ENCODE data around the gene NFIA. TPM values are rescaled to one million over a fixed set of nuclear protein-coding genes. Genes with fewer than 3 reads are reported as not detected.

NFIA gene
- total and polyA plus RNA-seq, 9 of the 15 experiments (the other 6 are each of a cell fraction or from before 2014, with no cell fraction given) = 5.3 to 24.9 (median 9.8) TPM

DNA sequence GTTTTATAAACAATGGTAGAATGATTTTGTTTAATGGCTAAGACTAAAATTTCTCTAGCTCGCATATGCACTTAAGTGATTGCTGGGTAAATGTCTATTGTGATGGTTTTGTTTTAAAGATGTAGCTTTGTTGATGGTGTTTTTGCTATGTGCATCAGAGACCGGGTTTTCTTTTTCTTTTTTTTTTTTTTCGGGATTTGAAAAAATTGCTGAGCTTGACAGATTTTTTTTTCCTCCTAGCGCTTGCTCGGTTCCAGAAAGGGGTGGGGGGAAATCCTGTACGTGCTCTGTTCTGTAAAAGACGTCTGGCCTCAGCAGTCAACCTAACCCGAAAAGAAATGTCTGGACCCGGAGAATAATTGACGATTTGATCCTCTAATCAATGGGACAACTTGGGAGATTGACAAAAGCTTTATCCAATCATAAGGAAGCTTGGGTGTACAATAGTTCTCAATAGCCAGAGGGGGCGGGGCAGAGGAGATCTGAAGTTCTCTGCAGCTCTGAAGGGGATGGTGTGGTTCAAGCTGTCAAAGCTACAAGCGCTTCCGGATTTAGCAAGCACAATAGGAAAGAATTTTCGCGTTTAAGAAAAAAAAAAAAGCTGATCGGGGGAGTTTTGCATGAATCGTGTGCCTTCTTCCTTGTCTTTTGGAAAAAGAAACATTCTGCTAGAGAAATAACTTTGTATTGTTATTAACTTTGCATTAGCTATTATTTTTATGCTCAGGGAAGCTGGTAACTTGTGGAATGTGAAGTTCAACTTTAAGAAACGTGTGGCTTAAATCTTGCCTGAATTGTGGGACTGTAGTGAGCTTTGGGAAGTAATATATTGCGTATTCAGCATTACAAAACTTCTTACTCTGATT lies 4.5 kb upstream of the NFIA start (continued):
- TF ChIP-seq, protein P1, sequence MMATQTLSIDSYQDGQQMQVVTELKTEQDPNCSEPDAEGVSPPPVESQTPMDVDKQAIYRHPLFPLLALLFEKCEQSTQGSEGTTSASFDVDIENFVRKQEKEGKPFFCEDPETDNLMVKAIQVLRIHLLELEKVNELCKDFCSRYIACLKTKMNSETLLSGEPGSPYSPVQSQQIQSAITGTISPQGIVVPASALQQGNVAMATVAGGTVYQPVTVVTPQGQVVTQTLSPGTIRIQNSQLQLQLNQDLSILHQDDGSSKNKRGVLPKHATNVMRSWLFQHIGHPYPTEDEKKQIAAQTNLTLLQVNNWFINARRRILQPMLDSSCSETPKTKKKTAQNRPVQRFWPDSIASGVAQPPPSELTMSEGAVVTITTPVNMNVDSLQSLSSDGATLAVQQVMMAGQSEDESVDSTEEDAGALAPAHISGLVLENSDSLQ (IDR thresholded peaks at IDR 0.05) = peak; percentile 99
- TF ChIP-seq PYGO2 (tag; IDR thresholded peaks at IDR 0.05) (no peak), POLR2B (IDR thresholded peaks at IDR 0.05; ENCODE audit: low read depth, partially characterized antibody) (no peak), POLR3A (IDR thresholded peaks at IDR 0.05; ENCODE audit: borderline replicate concordance, extremely low read depth, insufficient read depth, insufficient read length) (no peak), BRD4 (IDR thresholded peaks at IDR 0.05) (0 out of 2 replicates have a peak, but pooled peaks have one; percentile 9), NFATC3 (IDR thresholded peaks at IDR 0.05) (peak; percentile 60; the same call in 1 of the 2 replicates), ELF1 (tag; IDR thresholded peaks at IDR 0.05) (peak; percentile 28), PHF20 (IDR thresholded peaks at IDR 0.05; ENCODE audit: partially characterized antibody) (peak; percentile 3), LARP7 (IDR thresholded peaks at IDR 0.05) (0 out of 2 replicates have a peak, but pooled peaks have one; percentile 50), KDM2B (CRISPR knock-in tag; IDR thresholded peaks at IDR 0.05) (no peak), DNMT1 (IDR thresholded peaks at IDR 0.05) (no peak)
- TF ChIP-seq, protein P2, sequence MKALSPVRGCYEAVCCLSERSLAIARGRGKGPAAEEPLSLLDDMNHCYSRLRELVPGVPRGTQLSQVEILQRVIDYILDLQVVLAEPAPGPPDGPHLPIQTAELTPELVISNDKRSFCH (CRISPR knock-in tag; IDR thresholded peaks at IDR 0.05) = no peak
- TF ChIP-seq, protein P2 (tag; IDR thresholded peaks at IDR 0.05) = no peak
- TF ChIP-seq, protein P3, sequence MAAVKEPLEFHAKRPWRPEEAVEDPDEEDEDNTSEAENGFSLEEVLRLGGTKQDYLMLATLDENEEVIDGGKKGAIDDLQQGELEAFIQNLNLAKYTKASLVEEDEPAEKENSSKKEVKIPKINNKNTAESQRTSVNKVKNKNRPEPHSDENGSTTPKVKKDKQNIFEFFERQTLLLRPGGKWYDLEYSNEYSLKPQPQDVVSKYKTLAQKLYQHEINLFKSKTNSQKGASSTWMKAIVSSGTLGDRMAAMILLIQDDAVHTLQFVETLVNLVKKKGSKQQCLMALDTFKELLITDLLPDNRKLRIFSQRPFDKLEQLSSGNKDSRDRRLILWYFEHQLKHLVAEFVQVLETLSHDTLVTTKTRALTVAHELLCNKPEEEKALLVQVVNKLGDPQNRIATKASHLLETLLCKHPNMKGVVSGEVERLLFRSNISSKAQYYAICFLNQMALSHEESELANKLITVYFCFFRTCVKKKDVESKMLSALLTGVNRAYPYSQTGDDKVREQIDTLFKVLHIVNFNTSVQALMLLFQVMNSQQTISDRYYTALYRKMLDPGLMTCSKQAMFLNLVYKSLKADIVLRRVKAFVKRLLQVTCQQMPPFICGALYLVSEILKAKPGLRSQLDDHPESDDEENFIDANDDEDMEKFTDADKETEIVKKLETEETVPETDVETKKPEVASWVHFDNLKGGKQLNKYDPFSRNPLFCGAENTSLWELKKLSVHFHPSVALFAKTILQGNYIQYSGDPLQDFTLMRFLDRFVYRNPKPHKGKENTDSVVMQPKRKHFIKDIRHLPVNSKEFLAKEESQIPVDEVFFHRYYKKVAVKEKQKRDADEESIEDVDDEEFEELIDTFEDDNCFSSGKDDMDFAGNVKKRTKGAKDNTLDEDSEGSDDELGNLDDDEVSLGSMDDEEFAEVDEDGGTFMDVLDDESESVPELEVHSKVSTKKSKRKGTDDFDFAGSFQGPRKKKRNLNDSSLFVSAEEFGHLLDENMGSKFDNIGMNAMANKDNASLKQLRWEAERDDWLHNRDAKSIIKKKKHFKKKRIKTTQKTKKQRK (IDR thresholded peaks at IDR 0.05; ENCODE audit: borderline replicate concordance, low read depth, low read length) = peak; percentile 90; the same call in 1 of the 2 replicates
- TF ChIP-seq, protein P4, sequence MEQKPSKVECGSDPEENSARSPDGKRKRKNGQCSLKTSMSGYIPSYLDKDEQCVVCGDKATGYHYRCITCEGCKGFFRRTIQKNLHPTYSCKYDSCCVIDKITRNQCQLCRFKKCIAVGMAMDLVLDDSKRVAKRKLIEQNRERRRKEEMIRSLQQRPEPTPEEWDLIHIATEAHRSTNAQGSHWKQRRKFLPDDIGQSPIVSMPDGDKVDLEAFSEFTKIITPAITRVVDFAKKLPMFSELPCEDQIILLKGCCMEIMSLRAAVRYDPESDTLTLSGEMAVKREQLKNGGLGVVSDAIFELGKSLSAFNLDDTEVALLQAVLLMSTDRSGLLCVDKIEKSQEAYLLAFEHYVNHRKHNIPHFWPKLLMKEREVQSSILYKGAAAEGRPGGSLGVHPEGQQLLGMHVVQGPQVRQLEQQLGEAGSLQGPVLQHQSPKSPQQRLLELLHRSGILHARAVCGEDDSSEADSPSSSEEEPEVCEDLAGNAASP (IDR thresholded peaks at IDR 0.05) = no peak
- TF ChIP-seq, protein P5, sequence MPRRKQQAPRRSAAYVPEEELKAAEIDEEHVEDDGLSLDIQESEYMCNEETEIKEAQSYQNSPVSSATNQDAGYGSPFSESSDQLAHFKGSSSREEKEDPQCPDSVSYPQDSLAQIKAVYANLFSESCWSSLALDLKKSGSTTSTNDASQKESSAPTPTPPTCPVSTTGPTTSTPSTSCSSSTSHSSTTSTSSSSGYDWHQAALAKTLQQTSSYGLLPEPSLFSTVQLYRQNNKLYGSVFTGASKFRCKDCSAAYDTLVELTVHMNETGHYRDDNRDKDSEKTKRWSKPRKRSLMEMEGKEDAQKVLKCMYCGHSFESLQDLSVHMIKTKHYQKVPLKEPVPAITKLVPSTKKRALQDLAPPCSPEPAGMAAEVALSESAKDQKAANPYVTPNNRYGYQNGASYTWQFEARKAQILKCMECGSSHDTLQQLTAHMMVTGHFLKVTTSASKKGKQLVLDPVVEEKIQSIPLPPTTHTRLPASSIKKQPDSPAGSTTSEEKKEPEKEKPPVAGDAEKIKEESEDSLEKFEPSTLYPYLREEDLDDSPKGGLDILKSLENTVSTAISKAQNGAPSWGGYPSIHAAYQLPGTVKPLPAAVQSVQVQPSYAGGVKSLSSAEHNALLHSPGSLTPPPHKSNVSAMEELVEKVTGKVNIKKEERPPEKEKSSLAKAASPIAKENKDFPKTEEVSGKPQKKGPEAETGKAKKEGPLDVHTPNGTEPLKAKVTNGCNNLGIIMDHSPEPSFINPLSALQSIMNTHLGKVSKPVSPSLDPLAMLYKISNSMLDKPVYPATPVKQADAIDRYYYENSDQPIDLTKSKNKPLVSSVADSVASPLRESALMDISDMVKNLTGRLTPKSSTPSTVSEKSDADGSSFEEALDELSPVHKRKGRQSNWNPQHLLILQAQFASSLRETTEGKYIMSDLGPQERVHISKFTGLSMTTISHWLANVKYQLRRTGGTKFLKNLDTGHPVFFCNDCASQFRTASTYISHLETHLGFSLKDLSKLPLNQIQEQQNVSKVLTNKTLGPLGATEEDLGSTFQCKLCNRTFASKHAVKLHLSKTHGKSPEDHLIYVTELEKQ (CRISPR knock-in tag; IDR thresholded peaks at IDR 0.05) = no peak
